SH-SY5Y (cell line): ENCODE measurements around the gene NUMBL.

Experiments used
- GATA2 ChIP-seq: IDR thresholded peaks from 2 replicates; pipeline ENCODE4 v1.6.1; 2011; ENCODE audit warnings: mild to moderate bottlenecking, low read depth, low read length
- GATA3 ChIP-seq: IDR thresholded peaks from 2 replicates; pipeline ENCODE4 v1.6.1; 2011; ENCODE audit warnings: low read depth, mild to moderate bottlenecking, low read length, moderate library complexity

Gene NUMBL

DNA sequence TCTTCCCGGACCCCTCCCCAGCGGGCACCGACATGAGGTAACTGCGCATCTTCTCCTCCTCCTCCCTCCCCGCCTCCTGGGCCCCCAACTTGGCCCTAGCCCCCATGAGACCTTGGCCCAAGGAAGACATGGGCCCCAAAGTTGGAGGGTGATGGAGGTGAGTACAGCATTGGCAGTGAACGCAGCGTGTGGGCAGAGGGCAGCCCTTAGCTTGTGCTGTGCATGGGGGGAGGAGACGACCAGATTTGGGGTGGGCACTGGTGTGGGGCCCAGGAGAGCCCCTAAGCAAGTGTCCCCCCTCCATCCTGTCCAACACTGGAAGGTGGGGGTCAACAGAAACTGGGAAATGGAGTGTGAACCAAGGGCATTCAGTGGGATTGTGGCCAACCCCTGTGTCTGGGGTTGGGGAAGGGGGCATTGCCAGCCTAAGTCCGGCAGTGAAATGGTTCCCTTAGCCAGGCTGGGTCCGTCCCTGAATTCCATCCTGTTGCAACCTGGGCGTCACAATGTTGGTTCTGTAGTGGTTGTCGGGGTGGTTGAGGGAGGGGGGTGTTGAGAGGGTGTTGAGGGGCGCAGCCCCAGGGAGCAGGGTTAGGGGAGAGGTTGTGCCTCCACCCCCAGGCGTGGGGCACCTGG is 23.5 kb downstream of the NUMBL start:
- TF ChIP-seq GATA2 (no peak), GATA3 (no peak)

GRCh38 chr19:40663695-40664692 is 26.5 kb downstream of the NUMBL start:
- TF ChIP-seq GATA3 (no peak), GATA2 (no peak)

- TF ChIP-seq GATA3 = no peak
- TF ChIP-seq GATA2 = no peak
These were observed 27.3 kb downstream of the NUMBL start for GRCh38 chr19:40662925-40663694.

DNA sequence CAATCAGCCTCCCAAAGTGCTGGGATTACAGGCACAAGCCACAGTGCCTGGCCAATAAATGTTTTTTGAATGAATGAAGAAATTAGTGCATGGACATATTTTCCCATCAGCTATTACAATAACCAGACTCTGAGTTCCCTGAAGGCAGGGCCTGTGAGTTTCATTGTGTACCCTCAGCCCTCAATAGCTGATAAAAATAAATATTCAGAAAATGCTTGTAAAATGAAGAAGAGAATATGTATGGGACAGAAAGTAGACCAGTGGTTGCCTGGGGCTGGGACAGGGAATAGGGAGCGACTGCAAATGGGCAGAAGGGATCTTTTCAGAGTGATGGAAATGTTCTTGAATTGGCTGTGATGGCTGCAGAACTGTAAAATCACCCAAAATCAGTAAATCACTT is 28.8 kb downstream of the NUMBL start:
- no peak for TF ChIP-seq GATA2
- no peak for TF ChIP-seq GATA3

GRCh38 chr19:40659566-40659965 is 30.9 kb downstream of the NUMBL start:
- no peak for TF ChIP-seq GATA2
- no peak for TF ChIP-seq GATA3

DNA sequence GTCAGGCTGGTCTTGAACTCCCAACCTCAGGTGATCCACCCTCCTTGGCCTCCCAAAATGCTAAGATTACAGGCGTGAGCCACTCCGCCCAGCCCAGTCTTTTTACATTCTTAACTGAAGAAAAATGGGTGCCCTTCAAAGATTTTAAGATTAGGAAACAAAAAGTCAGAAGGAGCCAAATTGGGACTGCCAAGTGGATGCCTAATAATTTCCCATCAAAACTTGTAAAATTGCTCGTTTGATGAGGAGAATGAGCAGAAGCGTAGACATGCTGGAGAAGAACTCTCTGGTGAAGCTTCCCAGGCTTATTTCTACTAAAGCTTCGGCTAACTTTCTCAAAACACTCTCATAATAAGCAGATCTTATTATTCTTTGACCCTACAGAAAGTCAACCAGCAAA is 31.3 kb downstream of the NUMBL start:
- TF ChIP-seq GATA2 = no peak
- TF ChIP-seq GATA3 = no peak

GRCh38 chr19:40658031-40658430 is 32.4 kb downstream of the NUMBL start:
- no peak for TF ChIP-seq GATA2
- no peak for TF ChIP-seq GATA3

DNA sequence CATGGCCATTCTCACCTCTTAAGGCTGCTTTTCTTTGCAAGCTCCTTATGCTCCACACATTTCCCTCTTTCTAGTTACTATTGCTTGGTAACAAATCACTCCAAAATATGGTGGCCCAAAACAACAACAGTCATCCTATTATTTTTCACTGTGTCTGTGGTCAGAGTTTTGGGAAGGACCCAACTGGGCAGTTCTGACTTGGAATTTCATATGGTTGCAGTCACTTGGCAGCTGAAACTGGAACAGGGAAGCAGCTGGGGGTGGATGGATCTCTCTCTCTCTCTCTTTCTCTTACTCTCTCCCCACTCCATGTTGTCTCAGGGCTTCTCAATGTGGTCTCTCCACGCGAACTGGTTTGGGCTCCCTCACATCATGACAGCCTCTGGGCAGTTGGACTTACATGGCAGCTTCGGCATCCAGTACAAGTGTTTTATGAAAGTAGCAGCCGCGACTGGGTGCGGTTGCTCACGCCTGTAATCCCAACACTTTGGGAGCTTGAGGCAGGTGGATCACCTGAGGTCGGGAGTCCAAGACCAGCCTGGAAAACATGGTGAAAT is 39.6 kb downstream of the NUMBL start:
- no peak for TF ChIP-seq GATA3
- no peak for TF ChIP-seq GATA2

DNA sequence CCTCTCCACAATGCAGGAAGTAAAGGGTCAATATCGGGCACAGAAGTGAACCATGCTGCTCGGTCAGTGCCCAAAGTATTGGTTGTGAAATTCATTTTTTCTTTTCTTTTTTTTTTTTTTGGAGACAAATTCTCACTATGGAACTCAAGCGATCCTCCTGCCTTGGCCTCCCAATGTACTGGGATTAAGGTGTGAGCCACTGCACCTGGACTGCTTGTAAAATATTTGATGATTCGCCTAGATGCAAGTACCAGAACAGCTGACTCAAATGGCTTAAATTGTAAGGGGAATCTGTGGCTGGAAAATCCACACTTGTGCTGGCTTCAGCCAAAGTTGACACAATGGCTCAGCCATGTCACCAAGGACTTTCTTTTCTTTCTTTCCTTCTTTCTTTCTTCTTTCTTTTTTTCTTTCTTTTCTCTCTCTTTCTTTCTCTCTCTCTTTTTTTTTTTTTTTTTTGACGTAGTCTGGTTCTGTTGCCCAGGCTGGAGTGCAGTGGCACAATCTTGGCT is 43.7 kb downstream of the NUMBL start:
- TF ChIP-seq GATA3 = no peak
- no peak for TF ChIP-seq GATA2

DNA sequence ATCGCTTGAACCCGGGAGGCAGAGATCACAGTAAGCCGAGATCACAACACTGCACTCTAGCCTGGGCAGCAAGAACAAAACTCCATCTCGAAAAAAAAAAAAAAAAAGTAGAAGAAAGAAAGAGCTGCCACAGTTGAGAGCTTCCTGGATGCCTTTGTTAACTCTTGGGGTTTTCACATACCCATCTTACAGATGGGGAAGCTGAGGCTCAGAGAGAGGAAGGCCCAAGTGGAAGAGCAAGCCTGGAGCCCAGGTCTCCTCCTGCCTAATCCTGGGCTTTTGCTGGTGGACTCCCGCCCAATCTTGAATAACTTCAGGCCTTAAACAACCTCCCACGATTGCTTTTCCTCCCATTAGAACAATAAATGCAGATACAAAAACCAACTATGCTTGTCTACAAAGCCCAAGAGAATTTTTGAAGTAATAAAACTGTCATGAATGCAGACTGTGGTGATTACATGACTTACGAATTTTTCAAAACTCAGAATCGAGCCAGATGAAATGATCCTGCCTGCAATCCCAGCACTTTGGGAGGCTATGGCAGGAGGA is 47.6 kb downstream of the NUMBL start:
- TF ChIP-seq GATA3 (no peak), GATA2 (no peak)

- TF ChIP-seq GATA3 = no peak
- TF ChIP-seq GATA2 = no peak
These were observed 48.3 kb downstream of the NUMBL start for GRCh38 chr19:40642051-40642706.

DNA sequence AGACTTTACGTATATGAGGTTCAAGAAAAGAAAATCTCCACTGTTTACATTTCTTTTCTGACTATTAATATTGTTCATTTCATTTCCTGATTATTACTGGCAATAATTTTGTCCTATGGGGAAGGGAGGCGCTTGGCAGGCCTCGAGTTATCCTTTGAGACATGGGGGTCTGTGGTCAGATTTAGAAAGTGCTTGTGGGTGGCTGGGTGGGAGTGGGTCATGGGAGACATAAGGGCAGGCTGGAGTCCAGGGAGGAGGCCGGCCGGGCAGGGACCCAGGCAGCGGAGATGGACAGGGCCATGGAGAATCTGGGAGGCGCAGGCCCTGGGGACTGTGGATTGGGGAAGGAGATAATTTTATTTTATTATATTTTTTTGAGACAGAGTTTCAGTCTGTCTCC is 49.2 kb downstream of the NUMBL start:
- TF ChIP-seq GATA2 (no peak), GATA3 (no peak)

- TF ChIP-seq GATA2 = no peak
- no peak for TF ChIP-seq GATA3
These were observed 49.7 kb downstream of the NUMBL start for GRCh38 chr19:40640744-40641143.
